Ovary (tissue), 9 donors: ENCODE results near the gene KCNMA1. TPM values are rescaled to one million over a fixed set of nuclear protein-coding genes. Genes with fewer than 3 reads are reported as not detected.

Experiments
- DNase-seq, 5 donors: peaks; one replicate each; pipeline ENCODE4 v3.0.0-alpha.2; 2019 to 2020
- H3K27ac ChIP-seq, 2 donors: fragments of 200-600 bp; one replicate each; pipeline versions ENCODE4 v1.5.1 to v1.8.0; 2019 to 2022
- H3K27me3 ChIP-seq: fragments of 200-600 bp; one replicate; pipeline ENCODE4 v1.8.0; 2022
- H3K36me3 ChIP-seq: fragments of 200-600 bp; sonication (generic); one replicate; pipeline ENCODE4 v1.5.1; 2019
- H3K4me1 ChIP-seq: one replicate; pipeline ENCODE4 v1.8.1; 2013; ENCODE audit warnings: mild to moderate bottlenecking, moderate library complexity; ENCODE audit not compliant: insufficient read depth
- H3K4me3 ChIP-seq: fragments of 200-600 bp; sonication (generic); one replicate; pipeline ENCODE4 v1.5.1; 2017
- H3K9me3 ChIP-seq, 2 donors: fragments of 200-600 bp in 1 of 2; sonication (generic) in 1 of 2; one replicate each; pipeline versions ENCODE4 v1.5.1 to v1.8.1; 2013 to 2019; ENCODE audit warnings: mild to moderate bottlenecking in 1 of 2, moderate library complexity in 1 of 2
- CTCF ChIP-seq, 3 donors: fragments of 450-650 bp in 2 of 3; fragments of 200-600 bp in 1 of 3; IDR thresholded peaks; one replicate each; pipeline versions ENCODE4 v1.5.1 to v1.8.0; 2016 to 2022; ENCODE audit warnings: antibody characterized with exemption in 3 of 3, mild to moderate bottlenecking in 1 of 3
- EP300 ChIP-seq: sonication (generic); formaldehyde crosslinking; IDR thresholded peaks from one replicate; pipeline ENCODE4 v1.6.1; 2017; ENCODE audit warnings: antibody characterized with exemption
- POLR2A ChIP-seq: fragments of 450-650 bp; IDR thresholded peaks from one replicate; pipeline ENCODE4 v1.6.1; 2017; ENCODE audit warnings: antibody characterized with exemption, mild to moderate bottlenecking, moderate library complexity
- WGBS, 3 donors: extraction: QIAGEN DNeasy Blood & Tissue Kit in 1 of 3; methylation state at CpG; one replicate each; pipeline versions ENCODE4 v1.1.5 to v1.1.7; 2013 to 2017; 5-methylcytosine and 5-hydroxymethylcytosine counted together
- intact Hi-C, 4 donors: fragments of 100-400 bp; cut with DNase I; formaldehyde crosslinking; loops; one replicate each; pipeline versions ENCODE4 v1.11.0 to v1.15.1; 2022 to 2023
- polyA plus RNA-seq, 2 donors: library from polyadenylated mRNA; stranded (reverse); fragments of 200-250 nt in 1 of 2; fragments of 350-450 nt in 1 of 2; fragmentation: Illumina TruSeq in 1 of 2; extraction: RNeasy Lipid Tissue Mini Kit (QIAGEN cat#74804) in 1 of 2; gene quantifications; one replicate each; pipeline ENCODE4 v1.2.3, GENCODE V29; 2013 to 2014
- total RNA-seq, 7 donors: library from RNA; depleted of rRNA in 2 of 7; stranded (reverse); fragments of >200 nt in 2 of 7; fragmentation: NEBNext Ultra II Directional in 3 of 7; extraction: Animal tissue kit (Norgen Biotek cat#: 25700) in 3 of 7; gene quantifications; one replicate each; pipeline versions ENCODE4 v1.1.0 to v1.2.4, GENCODE V29; 2016 to 2023
- donor health status: DM: no; HTN: no; CAD: no; lungs with moderate emphysema.
- donor health status: DM: no; HTN: no; CAD: no.
- donor health status: Bipolar disorder and iron deficiency.
- donor health status: DM: yes; HTN: yes; CAD: no.
- donor health status: DM: no; HTN: no; CAD: no.
- donor health status: DM: yes; HTN: yes; CAD: no.

The KCNMA1 gene
- total and polyA plus RNA-seq, 9 donors: 7.0 to 83.8 (median 25.1) TPM

GRCh38 chr10:76902949-76903348, 734.7 kb downstream of the KCNMA1 start:
- DNase-seq: peak in 4 of 5 donors; percentile 20 to 55 (median 24)
- Histone ChIP-seq H3K9me3 (no peaks in the 10 kb centered on the region), H3K36me3 (no peaks in the 10 kb centered on the region), H3K27ac (no peak overlapping the region), H3K27me3 (no peaks in the 10 kb centered on the region), H3K4me3 (no peak overlapping the region), H3K4me1 (no peaks in the 10 kb centered on the region)
- WGBS, 3 donors: 73 to 87% (median 83%) methylated on average over 10 of the region's 10 CpGs
- TF ChIP-seq EP300: no peak
- no peak for TF ChIP-seq CTCF (IDR thresholded peaks at IDR 0.05)
- TF ChIP-seq POLR2A: no peak
- intact Hi-C loops: no loop called here

- Histone ChIP-seq H3K36me3 (no peaks in the 10 kb centered on the region), H3K4me3 (no peak overlapping the region), H3K9me3 (no peaks in the 10 kb centered on the region), H3K4me1 (no peaks in the 10 kb centered on the region), H3K27me3 (no peaks in the 10 kb centered on the region), H3K27ac (no peak overlapping the region)
- intact Hi-C loops: no loop called here
- TF ChIP-seq POLR2A: no peak
- no peak for TF ChIP-seq EP300
- no peak for TF ChIP-seq CTCF (IDR thresholded peaks at IDR 0.05)
- no peak for DNase-seq
- WGBS, 3 donors: 93 to 99% (median 96%) methylated on average over 3 of the region's 3 CpGs
These were observed 735.9 kb downstream of the KCNMA1 start for GRCh38 chr10:76901701-76902100.

GRCh38 chr10:76899490-76899889, 738.1 kb downstream of the KCNMA1 start:
- no peaks in the 10 kb centered on the region for H3K36me3 ChIP-seq
- DNase-seq: no peak
- intact Hi-C loops: no loop called here
- no peaks in the 10 kb centered on the region for H3K27me3 ChIP-seq
- H3K9me3 ChIP-seq: no peaks in the 10 kb centered on the region
- H3K27ac ChIP-seq: no peak overlapping the region
- no peak overlapping the region for H3K4me3 ChIP-seq
- TF ChIP-seq POLR2A (no peak), EP300 (no peak), CTCF (IDR thresholded peaks at IDR 0.05) (no peak)
- no peaks in the 10 kb centered on the region for H3K4me1 ChIP-seq

- TF ChIP-seq CTCF (IDR thresholded peaks at IDR 0.05) (no peak), EP300 (no peak), POLR2A (no peak)
- DNase-seq: no peak
- H3K4me1 ChIP-seq: peaks cover 6% of the 10 kb centered on the region
- intact Hi-C loops: no loop called here
- WGBS, 3 donors: 29 to 34% (median 32%) methylated on average over 5 of the region's 5 CpGs
- no peak overlapping the region for H3K27ac ChIP-seq
- H3K4me3 ChIP-seq: no peak overlapping the region
- H3K9me3 ChIP-seq: no peaks in the 10 kb centered on the region
- H3K27me3 ChIP-seq: no peaks in the 10 kb centered on the region
- no peaks in the 10 kb centered on the region for H3K36me3 ChIP-seq
These were observed 744.7 kb downstream of the KCNMA1 start for GRCh38 chr10:76892766-76893479.
